ENCODE measurements around the gene DPF1. TPM values are rescaled to one million over a fixed set of nuclear protein-coding genes. Genes with fewer than 3 reads are reported as not detected.

DPF1 gene
- total RNA-seq, 2 donors from 2014 or later, result 1.8 TPM; not detected in 1

GRCh38 chr19:38253788-38254187 is 29.8 kb upstream of the DPF1 start:
- no peaks in the 10 kb centered on the region for H3K36me3 ChIP-seq
- TF ChIP-seq POLR2A (IDR thresholded peaks at IDR 0.05) (no peak), POLR2AphosphoS5 (IDR thresholded peaks at IDR 0.05) (no peak), CTCF (IDR thresholded peaks at IDR 0.05) (no peak)
- H3K4me1 ChIP-seq (replicated peaks), result no peaks in the 10 kb centered on the region
- H3K27ac ChIP-seq, result peak overlapping the region; percentile 79 to 89
- H3K9me3 ChIP-seq, result no peaks in the 10 kb centered on the region
- no peaks in the 10 kb centered on the region for H3K27me3 ChIP-seq (replicated peaks; ENCODE audit: insufficient read depth)
- 79% methylated on average over 5 of the region's 5 CpGs for WGBS
- intact Hi-C loops (cut with DNase I), result loop anchor here (5.0 kb wide), 1 partner anchor 64 kb away; the partner anchor contains the start of genes KCNK6 and YIF1B
- DNase-seq (ENCODE audit: low spot score), result no peak
- no peak overlapping the region for H3K4me3 ChIP-seq

GRCh38 chr19:38252941-38253691 is 29.1 kb upstream of the DPF1 start:
- TF ChIP-seq POLR2AphosphoS5 (IDR thresholded peaks at IDR 0.05) (no peak), CTCF (IDR thresholded peaks at IDR 0.05) (no peak), POLR2A (IDR thresholded peaks at IDR 0.05) (no peak)
- H3K27ac ChIP-seq, result peak overlapping the region; percentile 79 to 89
- intact Hi-C loops (cut with DNase I), result loop anchor here (5.0 kb wide), 1 partner anchor 64 kb away; the partner anchor contains the start of genes KCNK6 and YIF1B

GRCh38 chr19:38252385-38252784 is 28.4 kb upstream of the DPF1 start:
- peak overlapping the region; percentile 79 to 89 for H3K27ac ChIP-seq
- H3K27me3 ChIP-seq (replicated peaks; ENCODE audit: insufficient read depth), result no peaks in the 10 kb centered on the region
- no peak for DNase-seq (ENCODE audit: low spot score)
- H3K36me3 ChIP-seq, result no peaks in the 10 kb centered on the region
- 85% methylated on average over 5 of the region's 5 CpGs for WGBS
- intact Hi-C loops (cut with DNase I), result loop anchor here (5.0 kb wide), 1 partner anchor 65 kb away; the partner anchor contains the start of genes KCNK6 and YIF1B
- no peaks in the 10 kb centered on the region for H3K9me3 ChIP-seq
- peak overlapping the region; percentile 15 to 18 for H3K4me3 ChIP-seq
- TF ChIP-seq POLR2AphosphoS5 (IDR thresholded peaks at IDR 0.05) (no peak), CTCF (IDR thresholded peaks at IDR 0.05) (no peak), POLR2A (IDR thresholded peaks at IDR 0.05) (no peak)
- no peaks in the 10 kb centered on the region for H3K4me1 ChIP-seq (replicated peaks)

More at GRCh38 chr19:38252941-38253691, 29.1 kb upstream of the DPF1 start:
- Histone ChIP-seq H3K4me1 (replicated peaks) (no peaks in the 10 kb centered on the region), H3K27me3 (replicated peaks; ENCODE audit: insufficient read depth) (no peaks in the 10 kb centered on the region), H3K9me3 (no peaks in the 10 kb centered on the region), H3K4me3 (peak overlapping the region; percentile 15 to 18), H3K36me3 (no peaks in the 10 kb centered on the region)
- DNase-seq (ENCODE audit: low spot score), result no peak
- 19% methylated on average over 20 of the region's 21 CpGs for WGBS

- peak; percentile 63 for TF ChIP-seq POLR2AphosphoS5 (IDR thresholded peaks at IDR 0.05)
- TF ChIP-seq POLR2A (IDR thresholded peaks at IDR 0.05), result no peak
- TF ChIP-seq CTCF (IDR thresholded peaks at IDR 0.05), result no peak
- H3K4me1 ChIP-seq (replicated peaks), result no peaks in the 10 kb centered on the region
- peak overlapping the region; percentile 79 to 89 for H3K27ac ChIP-seq
- H3K4me3 ChIP-seq, result peak overlapping the region; percentile 15 to 18
- 4% methylated on average over 10 of the region's 10 CpGs for WGBS
- no peaks in the 10 kb centered on the region for H3K9me3 ChIP-seq
- DNase-seq (ENCODE audit: low spot score), result peak; percentile 44
- H3K36me3 ChIP-seq, result no peaks in the 10 kb centered on the region
- no peaks in the 10 kb centered on the region for H3K27me3 ChIP-seq (replicated peaks; ENCODE audit: insufficient read depth)
- intact Hi-C loops (cut with DNase I), result loop anchor here (5.0 kb wide), 1 partner anchor 66 kb away; the partner anchor contains the start of genes KCNK6 and YIF1B
Observed at GRCh38 chr19:38251564-38252051, 27.6 kb upstream of the DPF1 start.
